GM12892 (cell line): ENCODE results near the gene ULBP3.

Experiments used
- POLR2A ChIP-seq: IDR thresholded peaks from 2 replicates; pipeline ENCODE4 v1.6.1; 2011; ENCODE audit warnings: low read depth, low read length, control low read depth
- POLR2AphosphoS5 ChIP-seq: IDR thresholded peaks from 2 replicates; pipeline ENCODE4 v1.6.1; 2011; ENCODE audit warnings: low read depth, low read length, control low read depth
- TAF1 ChIP-seq: IDR thresholded peaks from 2 replicates; pipeline ENCODE4 v1.6.1; 2011; ENCODE audit warnings: low read depth, mild to moderate bottlenecking, control low read depth, low read length, borderline replicate concordance

DNA sequence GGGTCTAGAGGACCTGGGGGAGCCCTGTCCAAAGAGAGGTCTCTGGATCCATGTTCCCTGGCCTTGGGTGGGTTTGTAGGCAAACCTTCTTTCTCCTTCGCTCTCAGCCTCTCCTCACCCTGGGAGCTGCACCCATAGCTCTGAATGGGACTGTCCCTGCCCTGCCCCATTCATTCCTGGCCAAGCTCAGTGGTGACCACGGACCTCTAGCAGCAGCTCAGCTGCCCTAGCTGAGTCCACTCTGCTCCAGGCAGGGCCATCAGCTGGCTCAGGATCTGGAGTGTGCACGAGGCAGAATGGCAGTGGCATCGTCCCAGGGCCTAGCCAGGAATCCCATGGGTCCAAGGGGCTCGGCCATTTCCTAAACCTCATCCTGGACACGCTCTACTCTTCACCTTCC is 5.3 kb downstream of the ULBP3 start:
- no peak for TF ChIP-seq POLR2AphosphoS5
- TF ChIP-seq POLR2A = no peak
- TF ChIP-seq TAF1 = no peak
